Keratinocyte (primary cell): ENCODE results near the gene ESR2. TPM values are rescaled to one million over a fixed set of nuclear protein-coding genes. Genes with fewer than 3 reads are reported as not detected.

Experiments
- DNase-seq: peaks from one replicate; pipeline ENCODE4 v3.0.0-alpha.2; 2011; ENCODE audit warnings: low read depth, missing footprints, low spot score
- FAIRE-seq: peaks from 2 replicates; lab custom pipeline; 2011; peaks lifted over from hg19 to GRCh38; lab: Jason Lieb, UNC
- H2AFZ ChIP-seq: 2 replicates; pipeline ENCODE4 v1.6.0; 2012; ENCODE audit warnings: low read length, control low read depth, inconsistent platforms; ENCODE audit not compliant: control insufficient read depth
- H3K27ac ChIP-seq: 2 replicates; pipeline ENCODE4 v1.5.1; 2011; ENCODE audit warnings: low read length; ENCODE audit not compliant: control insufficient read depth, insufficient read depth
- H3K27me3 ChIP-seq: 3 replicates; pipeline ENCODE4 v1.6.0; 2011; ENCODE audit warnings: low read length; ENCODE audit not compliant: control insufficient read depth, insufficient read depth; ENCODE audit errors: extremely low read depth
- H3K36me3 ChIP-seq, 2 experiments: 2 replicates in 1 of 2; 3 replicates in 1 of 2; pipeline ENCODE4 v1.5.1; 2011; ENCODE audit warnings: low read length in 2 of 2, mild to moderate bottlenecking in 1 of 2; ENCODE audit not compliant: control insufficient read depth in 2 of 2, insufficient read depth in 2 of 2; ENCODE audit errors: extremely low read depth in 1 of 2
- H3K4me1 ChIP-seq: 3 replicates; pipeline ENCODE4 v1.5.1; 2011; ENCODE audit warnings: low read length; ENCODE audit not compliant: control insufficient read depth, insufficient read depth; ENCODE audit errors: extremely low read depth
- H3K4me2 ChIP-seq: 3 replicates; pipeline ENCODE4 v1.6.0; 2011; ENCODE audit warnings: low read depth, low read length; ENCODE audit not compliant: control insufficient read depth, insufficient read depth; ENCODE audit errors: extremely low read depth
- H3K4me3 ChIP-seq, 3 experiments: fragments of 200-600 bp in 1 of 3; sonication (generic) in 1 of 3; 2 replicates in 2 of 3; 3 replicates in 1 of 3; pipeline ENCODE4 v1.5.1; 2011 to 2016; ENCODE audit warnings: low read length in 3 of 3, mild to moderate bottlenecking in 3 of 3, control low read depth in 2 of 3, inconsistent platforms in 1 of 3, low read depth in 1 of 3, mixed read lengths in 1 of 3, mixed run types in 1 of 3, moderate library complexity in 1 of 3; ENCODE audit not compliant: control insufficient read depth in 2 of 3, insufficient read depth in 2 of 3; ENCODE audit errors: extremely low read depth in 1 of 3
- H3K79me2 ChIP-seq: 2 replicates; pipeline ENCODE4 v1.6.0; 2012; ENCODE audit warnings: low read length; ENCODE audit not compliant: control insufficient read depth, insufficient read depth
- H3K9ac ChIP-seq: 3 replicates; pipeline ENCODE4 v1.6.0; 2011; ENCODE audit warnings: low read length; ENCODE audit not compliant: control insufficient read depth, insufficient read depth; ENCODE audit errors: extremely low read depth
- H3K9me1 ChIP-seq: 3 replicates; pipeline ENCODE4 v1.6.0; 2011; ENCODE audit warnings: low read length; ENCODE audit not compliant: control insufficient read depth, insufficient read depth; ENCODE audit errors: extremely low read depth
- H3K9me3 ChIP-seq: 2 replicates; pipeline ENCODE4 v1.5.1; 2012; ENCODE audit warnings: low read depth, low read length; ENCODE audit not compliant: control insufficient read depth
- H4K20me1 ChIP-seq: 3 replicates; pipeline ENCODE4 v1.6.0; 2011; ENCODE audit warnings: low read length; ENCODE audit not compliant: control insufficient read depth, insufficient read depth; ENCODE audit errors: extremely low read depth
- CTCF ChIP-seq, 3 experiments: IDR thresholded peaks in 1 of 3; conservative IDR thresholded peaks in 1 of 3; optimal IDR thresholded peaks in 1 of 3; 2 replicates in 2 of 3; 3 replicates in 1 of 3; pipeline versions ENCODE3 to v1.5.1; 2011; ENCODE audit warnings: low read length in 3 of 3, mild to moderate bottlenecking in 3 of 3, moderate library complexity in 2 of 3, control low read depth in 1 of 3, inconsistent platforms in 1 of 3; ENCODE audit not compliant: insufficient read depth in 2 of 3; ENCODE audit errors: extremely low read depth in 1 of 3
- EZH2 ChIP-seq: IDR thresholded peaks from one replicate; pipeline ENCODE4 v1.6.1; 2012; ENCODE audit warnings: inconsistent platforms, mild to moderate bottlenecking, low read length, moderate library complexity
- dilution Hi-C: fragments of 300-500 bp; cut with MboI; formaldehyde crosslinking; loops from one replicate; pipeline ENCODE4 v1.7.0; 2020; ENCODE audit warnings: low sequenced_read_pairs; ENCODE audit not compliant: extremely low pct_ligation_motif_present
- polyA plus RNA-seq, 5 experiments: library from polyadenylated mRNA; depleted of rRNA in 3 of 5; stranded (reverse) in 3 of 5; stranded (forward) in 1 of 5; unstranded in 1 of 5; fragments of >200 nt; gene quantifications; 1 replicate in 1 of 5; 2 replicates in 3 of 5; 3 replicates in 1 of 5; pipeline versions ENCODE4 v1.2.1 to v1.2.3, GENCODE V29; 2011 to 2012; ENCODE audit warnings: missing spikeins in 2 of 5, low read depth in 1 of 5, low replicate concordance in 1 of 5

The ESR2 gene
- polyA plus RNA-seq, 1 donor (not counting 4 experiments of a cell fraction or from before 2014, with no cell fraction given) = 0.03 TPM

DNA sequence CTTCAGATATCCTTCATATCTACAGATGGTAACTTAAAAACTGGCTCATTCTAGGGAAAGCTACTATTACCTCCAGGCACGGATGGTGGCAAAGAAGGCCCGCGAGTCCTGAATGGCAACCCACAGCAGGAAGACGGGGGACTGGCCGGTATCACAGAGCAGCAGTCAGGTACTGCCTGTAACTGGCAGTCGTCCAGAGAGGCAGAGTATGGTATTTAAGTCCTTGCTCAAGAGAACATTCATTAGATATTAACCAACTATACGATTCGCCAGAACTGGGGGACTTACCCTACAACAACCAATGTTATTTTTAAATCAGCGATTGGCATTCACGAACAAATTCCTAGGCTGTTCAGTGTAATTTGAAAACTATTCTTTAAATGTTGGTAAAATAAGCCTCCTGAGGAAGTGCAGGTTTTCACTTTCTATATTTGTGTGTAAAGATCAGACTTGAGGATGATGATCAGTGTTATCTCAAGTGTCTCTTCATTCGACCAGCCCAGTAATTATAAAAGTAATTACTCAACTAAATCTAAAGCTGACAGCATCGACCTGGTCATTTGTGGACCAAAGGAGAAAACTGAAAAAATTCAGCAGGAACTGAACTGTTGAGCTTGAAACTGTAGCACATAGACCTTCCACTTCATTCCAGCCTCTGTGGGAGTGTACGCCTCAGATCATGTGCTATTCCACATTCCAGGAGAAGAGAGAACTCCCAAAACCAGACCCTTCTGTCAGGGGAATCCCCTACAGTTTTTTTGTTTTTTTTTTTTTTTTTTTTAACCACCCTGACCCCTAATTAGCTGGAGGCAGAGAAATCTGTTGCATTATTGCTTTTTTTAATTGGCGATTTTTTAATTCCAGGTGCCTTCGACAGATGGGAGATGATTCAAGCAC is 75.6 kb downstream of the ESR2 start:
- H3K9ac ChIP-seq = no peak overlapping the region
- peaks cover 15 to 26% of the 10 kb centered on the region in 2 experiments for H3K36me3 ChIP-seq
- H4K20me1 ChIP-seq = no peaks in the 10 kb centered on the region
- TF ChIP-seq CTCF (optimal IDR thresholded peaks at IDR 0.05 in 1 of 3, IDR thresholded peaks at IDR 0.05 in 1 of 3, conservative IDR thresholded peaks at IDR 0.05 in 1 of 3; ENCODE audit: extremely low read depth in 1 of 3, insufficient read depth in 2 of 3, low read length in 3 of 3) (no peak), EZH2 (no peak)
- H3K9me1 ChIP-seq = no peaks in the 10 kb centered on the region
- H3K27ac ChIP-seq = no peak overlapping the region
- dilution Hi-C loops = no loop called here
- FAIRE-seq = no peak
- no peak overlapping the region for H3K4me3 ChIP-seq
- no peaks in the 10 kb centered on the region for H3K79me2 ChIP-seq
- peaks cover 1% of the 10 kb centered on the region for H3K4me1 ChIP-seq
- H3K9me3 ChIP-seq = no peaks in the 10 kb centered on the region
- H2AFZ ChIP-seq = no peak overlapping the region
- no peaks in the 10 kb centered on the region for H3K27me3 ChIP-seq
- DNase-seq = no peak
- no peak overlapping the region for H3K4me2 ChIP-seq

DNA sequence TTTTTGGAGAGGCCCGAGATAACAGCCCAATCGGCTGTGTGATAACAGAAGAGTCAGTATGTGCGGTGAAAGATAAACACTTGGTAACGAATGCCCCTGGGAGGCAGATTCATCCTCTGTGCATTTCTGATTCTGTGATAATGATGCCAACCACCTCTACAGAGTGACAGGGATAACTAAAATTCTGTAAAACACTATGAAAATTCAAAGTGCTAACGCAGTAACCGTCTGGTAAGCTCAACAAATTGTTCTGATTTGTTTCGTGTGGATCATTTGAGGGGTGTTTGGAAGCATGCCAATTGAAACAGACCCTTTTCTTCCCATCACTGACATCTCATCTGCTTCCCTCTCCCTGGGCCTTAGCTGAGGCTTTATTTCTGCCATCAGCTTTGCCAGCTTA is 76.3 kb downstream of the ESR2 start:
- no peaks in the 10 kb centered on the region for H3K9me1 ChIP-seq
- no peak overlapping the region for H3K9ac ChIP-seq
- H3K4me1 ChIP-seq = peaks cover 8% of the 10 kb centered on the region
- dilution Hi-C loops = no loop called here
- DNase-seq (no peak), FAIRE-seq (no peak)
- TF ChIP-seq CTCF (optimal IDR thresholded peaks at IDR 0.05 in 1 of 3, IDR thresholded peaks at IDR 0.05 in 1 of 3, conservative IDR thresholded peaks at IDR 0.05 in 1 of 3; ENCODE audit: extremely low read depth in 1 of 3, insufficient read depth in 2 of 3, low read length in 3 of 3) = no peak
- TF ChIP-seq EZH2 = no peak
- H3K27me3 ChIP-seq = no peaks in the 10 kb centered on the region
- peaks cover 15 to 25% of the 10 kb centered on the region in 2 experiments for H3K36me3 ChIP-seq
- no peak overlapping the region for H3K27ac ChIP-seq
- H3K9me3 ChIP-seq = no peaks in the 10 kb centered on the region
- no peak overlapping the region for H3K4me3 ChIP-seq
- H2AFZ ChIP-seq = no peak overlapping the region
- H4K20me1 ChIP-seq = no peaks in the 10 kb centered on the region
- no peaks in the 10 kb centered on the region for H3K79me2 ChIP-seq
- no peak overlapping the region for H3K4me2 ChIP-seq
